ENCODE data around the gene NFAT5.
"Not testable (repeated sequence)": the region's sequence is repeated elsewhere in the genome, so short reads cannot be mapped to it uniquely, and the experiment has no call there.

NFAT5 gene

GRCh38 chr16:69546663-69547062, 19.1 kb upstream of the NFAT5 start:
- DNase-seq (ENCODE audit: extremely low read depth in 1 of 2, low read depth in 1 of 2) = not testable (repeated sequence)

- DNase-seq (ENCODE audit: extremely low read depth in 1 of 2, low read depth in 1 of 2) = no peak
Observed at GRCh38 chr16:69553332-69553731, 12.4 kb upstream of the NFAT5 start.

GRCh38 chr16:69554495-69554894, 11.3 kb upstream of the NFAT5 start:
- DNase-seq (ENCODE audit: extremely low read depth in 1 of 2, low read depth in 1 of 2) = no peak

GRCh38 chr16:69555437-69555836, 10.3 kb upstream of the NFAT5 start:
- no peak for DNase-seq (ENCODE audit: extremely low read depth in 1 of 2, low read depth in 1 of 2)

GRCh38 chr16:69555867-69556266, 9.9 kb upstream of the NFAT5 start:
- DNase-seq (ENCODE audit: extremely low read depth in 1 of 2, low read depth in 1 of 2) = no peak

GRCh38 chr16:69559164-69559563, 6.6 kb upstream of the NFAT5 start:
- DNase-seq (ENCODE audit: extremely low read depth in 1 of 2, low read depth in 1 of 2) = no peak

- DNase-seq (ENCODE audit: extremely low read depth in 1 of 2, low read depth in 1 of 2) = not testable (repeated sequence)
Observed at GRCh38 chr16:69561367-69561766, 4.4 kb upstream of the NFAT5 start.

- no peak for DNase-seq (ENCODE audit: extremely low read depth in 1 of 2, low read depth in 1 of 2)
Observed at GRCh38 chr16:69561901-69562300, 3.9 kb upstream of the NFAT5 start.

- DNase-seq (ENCODE audit: extremely low read depth in 1 of 2, low read depth in 1 of 2) = no peak
Observed at GRCh38 chr16:69562813-69563212, 3.0 kb upstream of the NFAT5 start.

GRCh38 chr16:69563605-69564580, 1.9 kb upstream of the NFAT5 start:
- DNase-seq (ENCODE audit: extremely low read depth in 1 of 2, low read depth in 1 of 2) = no peak

- DNase-seq (ENCODE audit: extremely low read depth in 1 of 2, low read depth in 1 of 2) = no peak
Observed at GRCh38 chr16:69564845-69565670, 708 bp upstream of the NFAT5 start.

GRCh38 chr16:69566240-69566980, 644 bp downstream of the NFAT5 start:
- no peak for DNase-seq (ENCODE audit: extremely low read depth in 1 of 2, low read depth in 1 of 2)

- no peak for DNase-seq (ENCODE audit: extremely low read depth in 1 of 2, low read depth in 1 of 2)
Observed at GRCh38 chr16:69566981-69567680, 1.4 kb downstream of the NFAT5 start.

GRCh38 chr16:69568676-69569075, 2.9 kb downstream of the NFAT5 start:
- DNase-seq (ENCODE audit: extremely low read depth in 1 of 2, low read depth in 1 of 2) = no peak

- not testable (repeated sequence) for DNase-seq (ENCODE audit: extremely low read depth in 1 of 2, low read depth in 1 of 2)
Observed at GRCh38 chr16:69578771-69579170, 13.0 kb downstream of the NFAT5 start.

GRCh38 chr16:69579783-69580481, 14.2 kb downstream of the NFAT5 start:
- no peak for DNase-seq (ENCODE audit: extremely low read depth in 1 of 2, low read depth in 1 of 2)

- DNase-seq (ENCODE audit: extremely low read depth in 1 of 2, low read depth in 1 of 2) = no peak
Observed at GRCh38 chr16:69581297-69581696, 15.5 kb downstream of the NFAT5 start.

GRCh38 chr16:69584493-69584892, 18.7 kb downstream of the NFAT5 start:
- not testable (repeated sequence) for DNase-seq (ENCODE audit: extremely low read depth in 1 of 2, low read depth in 1 of 2)

GRCh38 chr16:69589434-69590269, 23.9 kb downstream of the NFAT5 start:
- DNase-seq (ENCODE audit: extremely low read depth in 1 of 2, low read depth in 1 of 2) = no peak
